ENCODE measurements around the gene CAMK2N2.
A peak's percentile ranks its signal among the peaks of the same experiment; 100 is the strongest.

Gene CAMK2N2

DNA sequence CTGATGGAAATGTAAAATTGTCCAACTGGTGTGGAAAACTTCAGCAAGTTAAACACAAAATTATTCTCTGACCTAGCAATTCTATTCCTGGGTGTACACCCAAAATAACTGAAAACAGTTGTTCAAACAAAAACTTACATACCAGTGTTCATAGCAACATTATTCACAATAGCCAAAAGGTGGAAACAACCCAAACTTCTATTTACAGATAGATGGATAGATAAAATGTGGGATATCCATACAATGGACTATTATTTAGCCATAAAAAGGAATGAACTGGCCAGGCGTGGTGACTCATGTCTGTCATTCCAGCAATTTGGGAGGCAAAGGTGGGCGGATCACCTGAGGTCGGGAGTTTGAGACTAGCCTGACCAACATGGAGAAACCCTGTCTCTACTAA, 38.8 kb downstream of the CAMK2N2 start:
- no peak for DNase-seq (ENCODE audit: low spot score)

DNA sequence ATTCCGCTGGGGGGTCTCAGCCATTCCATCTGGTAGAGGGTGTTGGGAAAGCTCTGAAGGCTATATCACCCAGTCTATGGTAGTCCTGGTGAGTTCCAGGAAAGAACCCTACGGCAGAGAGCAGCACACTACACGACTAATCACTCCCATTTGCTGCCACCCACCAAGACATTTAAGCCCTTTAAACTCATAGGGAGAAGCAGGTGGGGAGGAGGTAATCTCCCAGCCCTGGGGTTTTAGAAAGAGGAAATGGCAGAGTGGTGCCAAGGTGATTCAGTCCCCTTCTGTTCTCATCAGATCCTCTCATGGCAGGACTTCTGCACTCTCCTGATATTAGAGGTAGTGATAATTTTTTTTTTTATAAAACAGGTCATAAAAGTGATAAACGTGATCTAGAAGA, 42.5 kb downstream of the CAMK2N2 start:
- DNase-seq (ENCODE audit: low spot score): no peak

GRCh38 chr3:184211718-184212117, 49.6 kb downstream of the CAMK2N2 start:
- peak; percentile 91 for DNase-seq (ENCODE audit: low spot score)

- DNase-seq (ENCODE audit: low spot score): peak; percentile 99
Measured at GRCh38 chr3:184211297-184211696, 50.1 kb downstream of the CAMK2N2 start.

Small RNA genes within 50 kb of the gene (small RNA-seq; reads per million reads assigned to genes)
- 0.16 to 1.2 reads per million in 2 experiments for gene MIR1224
